ENCODE measurements around the gene RGCC. TPM values are rescaled to one million over a fixed set of nuclear protein-coding genes. Genes with fewer than 3 reads are reported as not detected.

The RGCC gene
- polyA plus RNA-seq, 1 of the 3 experiments (the other 2 are of a cell fraction) = 0.05 TPM

- Histone ChIP-seq H4K20me1 (ENCODE audit: insufficient read depth) (no peaks in the 10 kb centered on the region), H3F3A (replicated peaks; ENCODE audit: insufficient read depth) (no peaks in the 10 kb centered on the region), H3K79me2 (ENCODE audit: insufficient read depth) (no peaks in the 10 kb centered on the region), H3K36me3 (replicated peaks in 1 of 2; ENCODE audit: control insufficient read depth in 1 of 2, insufficient read depth in 2 of 2, low read length in 1 of 2) (no peaks in the 10 kb centered on the region), H3K9me3 (no peaks in the 10 kb centered on the region), H3K27ac (ENCODE audit: low read depth in 2 of 2, low read length in 1 of 2) (no peak overlapping the region), H2AFZ (ENCODE audit: low read depth) (no peak overlapping the region), H3K27me3 (ENCODE audit: insufficient read depth) (no peaks in the 10 kb centered on the region; the same call in 1 of the 2 replicates), H3K9ac (no peak overlapping the region), H3K4me3 (ENCODE audit: low read depth in 2 of 2, low read length in 1 of 2) (no peak overlapping the region), H3K4me2 (no peak overlapping the region), H3K4me1 (ENCODE audit: control insufficient read depth in 1 of 2, insufficient read depth in 2 of 2, low read depth in 1 of 2, low read length in 1 of 2) (no peaks in the 10 kb centered on the region), H3K9me2 (no peaks in the 10 kb centered on the region)
- TF ChIP-seq RXRA (IDR thresholded peaks at IDR 0.05; ENCODE audit: borderline replicate concordance, low read depth) (no peak), TEAD4 (IDR thresholded peaks at IDR 0.05; ENCODE audit: borderline replicate concordance, insufficient read depth) (no peak)
- WGBS (ENCODE audit: low lambda C conversion rate) = 76% methylated on average over 7 of the region's 7 CpGs
- POLR2A ChIA-PET = no interaction called here
- no peak for DNase-seq
- CTCF ChIA-PET = no interaction called here
These were observed 57.6 kb downstream of the RGCC start for GRCh38 chr13:41514853-41515395.

- Histone ChIP-seq H3K79me2 (ENCODE audit: insufficient read depth) (no peaks in the 10 kb centered on the region), H3K4me2 (no peak overlapping the region), H4K20me1 (ENCODE audit: insufficient read depth) (no peaks in the 10 kb centered on the region), H3K9me2 (no peaks in the 10 kb centered on the region), H3K4me3 (ENCODE audit: low read depth in 2 of 2, low read length in 1 of 2) (no peak overlapping the region), H3K27me3 (ENCODE audit: insufficient read depth) (no peaks in the 10 kb centered on the region; the same call in 1 of the 2 replicates), H2AFZ (ENCODE audit: low read depth) (no peak overlapping the region), H3F3A (replicated peaks; ENCODE audit: insufficient read depth) (no peaks in the 10 kb centered on the region), H3K4me1 (ENCODE audit: control insufficient read depth in 1 of 2, insufficient read depth in 2 of 2, low read depth in 1 of 2, low read length in 1 of 2) (no peaks in the 10 kb centered on the region), H3K9ac (no peak overlapping the region), H3K9me3 (no peaks in the 10 kb centered on the region), H3K27ac (ENCODE audit: low read depth in 2 of 2, low read length in 1 of 2) (no peak overlapping the region), H3K36me3 (replicated peaks in 1 of 2; ENCODE audit: control insufficient read depth in 1 of 2, insufficient read depth in 2 of 2, low read length in 1 of 2) (no peaks in the 10 kb centered on the region)
- 44% methylated on average over 8 of the region's 15 CpGs for WGBS (ENCODE audit: low lambda C conversion rate)
- no peak for DNase-seq
- no peak for TF ChIP-seq PBX3 (IDR thresholded peaks at IDR 0.05)
- no peak for TF ChIP-seq JUND (IDR thresholded peaks at IDR 0.05)
- no peak for TF ChIP-seq NFIC (IDR thresholded peaks at IDR 0.05; ENCODE audit: borderline replicate concordance)
- TF ChIP-seq IRF3 (IDR thresholded peaks at IDR 0.05; ENCODE audit: low read depth, low read length) = no peak
- no peak for TF ChIP-seq SMC3 (IDR thresholded peaks at IDR 0.05; ENCODE audit: low read depth, low read length)
- no peak for TF ChIP-seq RAD21 (IDR thresholded peaks at IDR 0.05; ENCODE audit: low read length)
- TF ChIP-seq MXI1 (IDR thresholded peaks at IDR 0.05; ENCODE audit: low read depth, low read length) = no peak
- TF ChIP-seq TEAD4 (IDR thresholded peaks at IDR 0.05; ENCODE audit: borderline replicate concordance, insufficient read depth) = no peak
- no peak for TF ChIP-seq SIN3A (IDR thresholded peaks at IDR 0.05; ENCODE audit: borderline replicate concordance, low read depth, low read length)
- no peak for TF ChIP-seq FOXM1 (IDR thresholded peaks at IDR 0.05; ENCODE audit: low read depth)
- no peak for TF ChIP-seq MAX (IDR thresholded peaks at IDR 0.05; ENCODE audit: low read depth)
- no peak for TF ChIP-seq CHD2 (IDR thresholded peaks at IDR 0.05; ENCODE audit: low read length, partially characterized antibody)
- no peak for TF ChIP-seq TCF12 (IDR thresholded peaks at IDR 0.05)
- TF ChIP-seq CTCF (IDR thresholded peaks at IDR 0.05) = no peak
- no peak for TF ChIP-seq GATA2 (CRISPR knock-in tag; IDR thresholded peaks at IDR 0.05)
- TF ChIP-seq TAF1 (IDR thresholded peaks at IDR 0.05; ENCODE audit: borderline replicate concordance, low read depth, low read length) = no peak
- TF ChIP-seq ZBTB33 (IDR thresholded peaks at IDR 0.05; ENCODE audit: borderline replicate concordance, low read depth) = no peak
- TF ChIP-seq ELF1 (IDR thresholded peaks at IDR 0.05) = no peak
- TF ChIP-seq GABPA (IDR thresholded peaks at IDR 0.05; ENCODE audit: low read depth) = no peak
- CTCF ChIA-PET = no interaction called here
- POLR2A ChIA-PET = no interaction called here
These were observed 58.3 kb downstream of the RGCC start for GRCh38 chr13:41515491-41516139.
